ENCODE results near the gene MRPL36. TPM values are rescaled to one million over a fixed set of nuclear protein-coding genes. Genes with fewer than 3 reads are reported as not detected.

MRPL36 gene
- total RNA-seq, 1 donor from 2014 or later = 50.1 TPM

GRCh38 chr5:1808439-1808838, 8.8 kb upstream of the MRPL36 start:
- Histone ChIP-seq H3K4me3 (no peak overlapping the region), H3K27me3 (no peaks in the 10 kb centered on the region), H3K27ac (no peak overlapping the region), H3K4me1 (no peaks in the 10 kb centered on the region), H3K36me3 (peaks cover 0 to 69% of the 10 kb centered on the region in 2 donors), H3K9me3 (no peaks in the 10 kb centered on the region)
- no peak for DNase-seq (ENCODE audit: extremely low spot score in 2 of 2)
- TF ChIP-seq POLR2AphosphoS5 (IDR thresholded peaks at IDR 0.05; ENCODE audit: insufficient read depth in 1 of 2, low read depth in 1 of 2) (no peak), CTCF (IDR thresholded peaks at IDR 0.05) (no peak), POLR2A (IDR thresholded peaks at IDR 0.05) (no peak)
- intact Hi-C loops (cut with DNase I) = no loop called here

GRCh38 chr5:1807451-1808185, 8.0 kb upstream of the MRPL36 start:
- Histone ChIP-seq H3K4me3 (no peak overlapping the region), H3K4me1 (no peaks in the 10 kb centered on the region), H3K36me3 (peaks cover 0 to 68% of the 10 kb centered on the region in 2 donors), H3K27ac (no peak overlapping the region), H3K27me3 (no peaks in the 10 kb centered on the region), H3K9me3 (no peaks in the 10 kb centered on the region)
- TF ChIP-seq CTCF (IDR thresholded peaks at IDR 0.05) (no peak), POLR2A (IDR thresholded peaks at IDR 0.05) (no peak), POLR2AphosphoS5 (IDR thresholded peaks at IDR 0.05; ENCODE audit: insufficient read depth in 1 of 2, low read depth in 1 of 2) (no peak)
- intact Hi-C loops (cut with DNase I) = no loop called here
- DNase-seq (ENCODE audit: extremely low spot score in 2 of 2) = no peak

- TF ChIP-seq CTCF (IDR thresholded peaks at IDR 0.05) (no peak), POLR2A (IDR thresholded peaks at IDR 0.05) (no peak), POLR2AphosphoS5 (IDR thresholded peaks at IDR 0.05; ENCODE audit: insufficient read depth in 1 of 2, low read depth in 1 of 2) (no peak)
- no peak for DNase-seq (ENCODE audit: extremely low spot score in 2 of 2)
- no peak overlapping the region for H3K4me3 ChIP-seq
- no peaks in the 10 kb centered on the region for H3K27me3 ChIP-seq
- peaks cover 4% of the 10 kb centered on the region for H3K4me1 ChIP-seq
- intact Hi-C loops (cut with DNase I) = no loop called here
- H3K27ac ChIP-seq = no peak overlapping the region
- H3K9me3 ChIP-seq = no peaks in the 10 kb centered on the region
- H3K36me3 ChIP-seq = peaks cover 0 to 68% of the 10 kb centered on the region in 2 donors
These were observed 7.3 kb upstream of the MRPL36 start for GRCh38 chr5:1806974-1807373.

- no peaks in the 10 kb centered on the region for H3K27me3 ChIP-seq
- no peak overlapping the region for H3K27ac ChIP-seq
- no peak overlapping the region for H3K4me3 ChIP-seq
- peaks cover 0 to 64% of the 10 kb centered on the region in 2 donors for H3K36me3 ChIP-seq
- no peaks in the 10 kb centered on the region for H3K9me3 ChIP-seq
- peaks cover 7% of the 10 kb centered on the region for H3K4me1 ChIP-seq
- no peak for DNase-seq (ENCODE audit: extremely low spot score in 2 of 2)
- intact Hi-C loops (cut with DNase I) = no loop called here
- TF ChIP-seq CTCF (IDR thresholded peaks at IDR 0.05) (no peak), POLR2AphosphoS5 (IDR thresholded peaks at IDR 0.05; ENCODE audit: insufficient read depth in 1 of 2, low read depth in 1 of 2) (no peak), POLR2A (IDR thresholded peaks at IDR 0.05) (no peak)
These were observed 6.6 kb upstream of the MRPL36 start for GRCh38 chr5:1806199-1806598.

GRCh38 chr5:1805736-1806135, 6.1 kb upstream of the MRPL36 start:
- no peaks in the 10 kb centered on the region for H3K9me3 ChIP-seq
- TF ChIP-seq POLR2AphosphoS5 (IDR thresholded peaks at IDR 0.05; ENCODE audit: insufficient read depth in 1 of 2, low read depth in 1 of 2) (no peak), CTCF (IDR thresholded peaks at IDR 0.05) (no peak), POLR2A (IDR thresholded peaks at IDR 0.05) (no peak)
- DNase-seq (ENCODE audit: extremely low spot score in 2 of 2) = no peak
- no peak overlapping the region for H3K4me3 ChIP-seq
- H3K4me1 ChIP-seq = peaks cover 7% of the 10 kb centered on the region
- H3K27me3 ChIP-seq = no peaks in the 10 kb centered on the region
- H3K27ac ChIP-seq = no peak overlapping the region
- peaks cover 0 to 61% of the 10 kb centered on the region in 2 donors for H3K36me3 ChIP-seq
- intact Hi-C loops (cut with DNase I) = no loop called here
